Endodermal cell (in vitro differentiated cells): Measurements from ENCODE around the gene NTRK3. TPM values are rescaled to one million over a fixed set of nuclear protein-coding genes. Genes with fewer than 3 reads are reported as not detected.
A peak's percentile ranks its signal among the peaks of the same experiment; 100 is the strongest.

Experiments
- DNase-seq: peaks from one replicate; pipeline ENCODE4 v3.0.0-alpha.2; 2017
- H3K27ac ChIP-seq: 2 replicates; pipeline ENCODE4 v1.5.1; 2013; ENCODE audit warnings: mild to moderate bottlenecking, low read depth, low read length, moderate library complexity
- H3K27me3 ChIP-seq: 2 replicates; pipeline ENCODE4 v1.6.1; 2013; ENCODE audit warnings: mild to moderate bottlenecking, low read length, moderate library complexity; ENCODE audit not compliant: insufficient read depth, control insufficient read depth, poor library complexity, severe bottlenecking
- H3K36me3 ChIP-seq: 2 replicates; pipeline ENCODE4 v1.7.0; 2013; ENCODE audit warnings: mild to moderate bottlenecking, low read length, moderate library complexity; ENCODE audit not compliant: control insufficient read depth, insufficient read depth
- H3K4me1 ChIP-seq: one replicate; pipeline ENCODE4 v1.7.0; 2013; ENCODE audit warnings: low read length; ENCODE audit not compliant: control insufficient read depth, insufficient read depth
- H3K4me3 ChIP-seq: 2 replicates; pipeline ENCODE4 v1.5.1; 2013; ENCODE audit warnings: mild to moderate bottlenecking, low read length, moderate library complexity
- H3K9ac ChIP-seq: 2 replicates; pipeline ENCODE4 v1.6.1; 2013; ENCODE audit warnings: mild to moderate bottlenecking, low read length, moderate library complexity; ENCODE audit not compliant: poor library complexity, severe bottlenecking; ENCODE audit errors: extremely low read depth
- H3K9me3 ChIP-seq: 2 replicates; pipeline ENCODE4 v1.6.1; 2013; ENCODE audit warnings: mild to moderate bottlenecking, low read length, moderate library complexity; ENCODE audit not compliant: control insufficient read depth
- H3K27ac Mint-ChIP-seq: 2 replicates; pipeline ENCODE4 v1.8.0; 2020; ENCODE audit warnings: mixed read lengths
- H3K27me3 Mint-ChIP-seq: 2 replicates; pipeline ENCODE4 v1.8.0; 2021; ENCODE audit warnings: mild to moderate bottlenecking, mixed read lengths; ENCODE audit not compliant: insufficient read depth
- H3K36me3 Mint-ChIP-seq: 2 replicates; pipeline ENCODE4 v1.8.0; 2020; ENCODE audit warnings: low read depth, mixed read lengths
- H3K4me1 Mint-ChIP-seq: 2 replicates; pipeline ENCODE4 v1.8.0; 2020; ENCODE audit warnings: mixed read lengths
- H3K4me3 Mint-ChIP-seq: 2 replicates; pipeline ENCODE4 v1.8.0; 2020; ENCODE audit warnings: mild to moderate bottlenecking, moderate library complexity, mixed read lengths
- H3K9me3 Mint-ChIP-seq: 2 replicates; pipeline ENCODE4 v1.8.0; 2020; ENCODE audit warnings: mild to moderate bottlenecking, mixed read lengths
- CTCF ChIP-seq: fragments of 200-600 bp; sonication (generic); conservative IDR thresholded peaks from 2 replicates; pipeline ENCODE4 v1.5.0; 2021; ENCODE audit warnings: antibody characterized with exemption, mild to moderate bottlenecking
- WGBS, 2 experiments: methylation state at CpG; one replicate each; pipeline versions ENCODE4 v1.1.5 to v1.1.7; 2013; ENCODE audit warnings: missing lambda C conversion rate in 2 of 2, mixed read lengths in 1 of 2; ENCODE audit not compliant: insufficient coverage in 1 of 2, insufficient read length in 1 of 2; 5-methylcytosine and 5-hydroxymethylcytosine counted together
- total RNA-seq, 2 donors: library from RNA; stranded (reverse); fragmentation: NEBNext Ultra II Directional in 1 of 2; extraction: Animal tissue kit (Norgen Biotek cat#: 25700) in 1 of 2; gene quantifications; 2 replicates in 1 of 2; 3 replicates in 1 of 2; pipeline ENCODE4 v1.2.1, GENCODE V29; 2021

Gene NTRK3
- total RNA-seq, 2 donors from 2014 or later, result 0.11 to 0.86 TPM

- peaks cover 6% of the 10 kb centered on the region for H3K4me1 Mint-ChIP-seq
- no peaks in the 10 kb centered on the region for H3K36me3 Mint-ChIP-seq
- Histone ChIP-seq H3K4me1 (no peaks in the 10 kb centered on the region), H3K4me3 (no peak overlapping the region), H3K9me3 (peaks cover 4% of the 10 kb centered on the region), H3K27ac (no peak overlapping the region), H3K36me3 (no peaks in the 10 kb centered on the region), H3K9ac (no peak overlapping the region), H3K27me3 (peaks cover 7% of the 10 kb centered on the region)
- no peak overlapping the region for H3K4me3 Mint-ChIP-seq
- no peak overlapping the region for H3K27ac Mint-ChIP-seq
- no peak for TF ChIP-seq CTCF
- no peak for DNase-seq
- 95% methylated on average over 2 of the region's 2 CpGs; no CpG with 5 or more reads in 1 of the 2 experiments for WGBS, 2 experiments
- H3K27me3 Mint-ChIP-seq, result peaks cover 18% of the 10 kb centered on the region
- peaks cover 1% of the 10 kb centered on the region for H3K9me3 Mint-ChIP-seq
Measured at GRCh38 chr15:87931584-87931983, 325.0 kb downstream of the NTRK3 start.

GRCh38 chr15:87930457-87930856 is 326.1 kb downstream of the NTRK3 start:
- peaks cover 15% of the 10 kb centered on the region for H3K27me3 Mint-ChIP-seq
- Histone ChIP-seq H3K27me3 (peaks cover 7% of the 10 kb centered on the region), H3K9ac (no peak overlapping the region), H3K36me3 (no peaks in the 10 kb centered on the region), H3K4me3 (no peak overlapping the region), H3K27ac (no peak overlapping the region), H3K9me3 (peaks cover 4% of the 10 kb centered on the region), H3K4me1 (no peaks in the 10 kb centered on the region)
- peaks cover 10% of the 10 kb centered on the region for H3K4me1 Mint-ChIP-seq
- TF ChIP-seq CTCF, result no peak
- H3K9me3 Mint-ChIP-seq, result peaks cover 1% of the 10 kb centered on the region
- no peak for DNase-seq
- H3K27ac Mint-ChIP-seq, result no peak overlapping the region
- no peaks in the 10 kb centered on the region for H3K36me3 Mint-ChIP-seq
- H3K4me3 Mint-ChIP-seq, result no peak overlapping the region
- 56 to 90% methylated on average over 1 to 5 of the region's 5 CpGs for WGBS, 2 experiments

DNA sequence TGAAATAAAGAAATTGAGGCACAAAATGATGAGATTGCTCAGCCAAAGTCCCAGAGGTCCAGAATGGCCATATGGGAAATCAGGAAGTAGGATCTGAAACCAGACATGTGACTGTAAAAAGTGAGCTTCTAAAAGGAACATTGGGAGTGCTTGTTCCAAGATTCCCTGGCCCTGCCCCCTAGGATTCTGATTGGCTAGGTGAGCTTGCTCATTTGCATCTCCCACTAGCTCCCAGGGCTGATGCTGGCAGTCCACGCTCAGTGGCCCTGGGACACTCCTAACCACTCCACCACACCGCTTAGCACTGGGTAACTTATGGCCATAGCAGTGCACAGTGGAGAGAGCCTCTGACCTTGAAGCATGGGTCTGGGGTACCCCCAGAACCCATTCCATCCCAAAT is 326.7 kb downstream of the NTRK3 start:
- H3K27ac ChIP-seq, result no peak overlapping the region
- Mint-ChIP-seq H3K27me3 (peaks cover 11% of the 10 kb centered on the region), H3K4me3 (no peak overlapping the region), H3K4me1 (peaks cover 11% of the 10 kb centered on the region), H3K9me3 (peaks cover 1% of the 10 kb centered on the region), H3K27ac (no peak overlapping the region), H3K36me3 (no peaks in the 10 kb centered on the region)
- WGBS, 2 experiments, result 90 to 100% methylated on average over 1 to 2 of the region's 2 CpGs
- H3K9ac ChIP-seq, result no peak overlapping the region
- peak; percentile 55 for DNase-seq
- peaks cover 2% of the 10 kb centered on the region for H3K27me3 ChIP-seq
- no peak for TF ChIP-seq CTCF
- peaks cover 4% of the 10 kb centered on the region for H3K9me3 ChIP-seq
- no peaks in the 10 kb centered on the region for H3K36me3 ChIP-seq
- no peak overlapping the region for H3K4me3 ChIP-seq
- no peaks in the 10 kb centered on the region for H3K4me1 ChIP-seq
